ENCODE measurements around the gene TRIM38.

The TRIM38 gene

DNA sequence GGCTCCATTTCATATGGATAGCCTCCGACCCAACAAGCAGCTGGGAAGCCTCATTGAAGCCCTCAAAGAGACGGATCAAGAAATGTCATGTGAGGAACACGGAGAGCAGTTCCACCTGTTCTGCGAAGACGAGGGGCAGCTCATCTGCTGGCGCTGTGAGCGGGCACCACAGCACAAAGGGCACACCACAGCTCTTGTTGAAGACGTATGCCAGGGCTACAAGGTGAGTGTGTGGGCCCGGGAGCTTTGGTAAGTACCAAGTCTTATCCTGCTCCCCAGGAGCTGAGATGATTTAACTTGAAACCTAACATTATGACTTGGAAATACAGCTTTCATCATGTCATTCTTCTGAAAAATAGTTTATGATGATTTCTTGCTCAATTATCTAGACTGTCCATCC, 4.1 kb downstream of the TRIM38 start:
- no peak for DNase-seq (ENCODE audit: low read depth)
- H3K4me3 ChIP-seq (ENCODE audit: control insufficient read depth, low read depth, low read length), result no peak overlapping the region
- no peak for TF ChIP-seq CTCF (conservative IDR thresholded peaks at IDR 0.05; ENCODE audit: control insufficient read depth, insufficient read depth, low read depth, low read length)

- H3K4me3 ChIP-seq (ENCODE audit: control insufficient read depth, low read depth, low read length), result no peak overlapping the region
- peak; percentile 74 for DNase-seq (ENCODE audit: low read depth)
- TF ChIP-seq CTCF (conservative IDR thresholded peaks at IDR 0.05; ENCODE audit: control insufficient read depth, insufficient read depth, low read depth, low read length), result no peak
Observed at GRCh38 chr6:25968769-25969168, 6.2 kb downstream of the TRIM38 start.

- H3K4me3 ChIP-seq (ENCODE audit: control insufficient read depth, low read depth, low read length), result no peak overlapping the region
- DNase-seq (ENCODE audit: low read depth), result peak; percentile 93
- TF ChIP-seq CTCF (conservative IDR thresholded peaks at IDR 0.05; ENCODE audit: control insufficient read depth, insufficient read depth, low read depth, low read length), result no peak
Observed at GRCh38 chr6:25971187-25971821, 8.7 kb downstream of the TRIM38 start.

GRCh38 chr6:25972128-25972527, 9.5 kb downstream of the TRIM38 start:
- TF ChIP-seq CTCF (conservative IDR thresholded peaks at IDR 0.05; ENCODE audit: control insufficient read depth, insufficient read depth, low read depth, low read length), result no peak

GRCh38 chr6:25972902-25973301, 10.3 kb downstream of the TRIM38 start:
- no peak for DNase-seq (ENCODE audit: low read depth)
- no peak for TF ChIP-seq CTCF (conservative IDR thresholded peaks at IDR 0.05; ENCODE audit: control insufficient read depth, insufficient read depth, low read depth, low read length)
- H3K4me3 ChIP-seq (ENCODE audit: control insufficient read depth, low read depth, low read length), result no peak overlapping the region

More at GRCh38 chr6:25972128-25972527, 9.5 kb downstream of the TRIM38 start:
- DNase-seq (ENCODE audit: low read depth), result no peak
- H3K4me3 ChIP-seq (ENCODE audit: control insufficient read depth, low read depth, low read length), result no peak overlapping the region

GRCh38 chr6:25973923-25974555, 11.4 kb downstream of the TRIM38 start:
- no peak for TF ChIP-seq CTCF (conservative IDR thresholded peaks at IDR 0.05; ENCODE audit: control insufficient read depth, insufficient read depth, low read depth, low read length)

More at GRCh38 chr6:25973923-25974555, 11.4 kb downstream of the TRIM38 start:
- no peak overlapping the region for H3K4me3 ChIP-seq (ENCODE audit: control insufficient read depth, low read depth, low read length)
- DNase-seq (ENCODE audit: low read depth), result no peak
